Breast epithelium (tissue), 3 donors: ENCODE measurements around the gene CEP112.

Source experiments
- CTCF ChIP-seq, 3 donors: fragments of 450-650 bp; IDR thresholded peaks; one replicate each; pipeline ENCODE4 v1.5.1; 2016 to 2017; ENCODE audit warnings: antibody characterized with exemption in 3 of 3, mild to moderate bottlenecking in 3 of 3, moderate library complexity in 3 of 3
- POLR2AphosphoS5 ChIP-seq, 3 donors: sonication (generic); formaldehyde crosslinking; IDR thresholded peaks; one replicate each; pipeline ENCODE4 v1.6.1; 2017; ENCODE audit warnings: antibody characterized with exemption in 3 of 3

DNA sequence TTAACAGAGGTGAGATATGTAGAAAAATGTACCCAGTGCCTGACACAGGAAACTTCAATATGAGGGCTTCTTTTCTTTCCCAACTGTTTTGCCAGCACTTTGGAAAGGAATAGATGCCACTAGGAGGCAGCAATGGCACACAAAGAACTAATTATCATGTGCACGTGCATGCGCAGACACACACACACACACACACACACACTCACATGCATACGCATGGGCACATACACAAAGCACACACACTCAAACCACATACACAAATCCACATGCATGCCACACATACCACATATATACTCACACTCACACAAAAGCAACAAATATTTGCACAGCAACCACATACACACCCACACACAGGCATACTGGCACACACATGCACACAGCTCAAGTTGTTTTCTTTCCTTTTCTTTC lies 8.8 kb upstream of the CEP112 start:
- TF ChIP-seq CTCF (IDR thresholded peaks at IDR 0.05) (peak in 2 of 3 donors; percentile 10 to 21), POLR2AphosphoS5 (IDR thresholded peaks at IDR 0.05) (no peak)
